Erythroblast (primary cell): ENCODE measurements around the gene DSG2.

Experiments
- GATA1 ChIP-seq: IDR thresholded peaks from 2 replicates; pipeline ENCODE4 v1.6.1; 2011; ENCODE audit warnings: low read depth, mild to moderate bottlenecking, control low read depth, low read length, moderate library complexity
- POLR2A ChIP-seq: IDR thresholded peaks from 2 replicates; pipeline ENCODE4 v1.6.1; 2011; ENCODE audit warnings: mild to moderate bottlenecking, low read length

- TF ChIP-seq POLR2A = no peak
- no peak for TF ChIP-seq GATA1
Observed at GRCh38 chr18:31565782-31566512, 68.0 kb downstream of the DSG2 start.
